ENCODE measurements around the gene PALLD.
"Not testable (repeated sequence)": the region's sequence is repeated elsewhere in the genome, so short reads cannot be mapped to it uniquely, and the experiment has no call there.

PALLD gene

DNA sequence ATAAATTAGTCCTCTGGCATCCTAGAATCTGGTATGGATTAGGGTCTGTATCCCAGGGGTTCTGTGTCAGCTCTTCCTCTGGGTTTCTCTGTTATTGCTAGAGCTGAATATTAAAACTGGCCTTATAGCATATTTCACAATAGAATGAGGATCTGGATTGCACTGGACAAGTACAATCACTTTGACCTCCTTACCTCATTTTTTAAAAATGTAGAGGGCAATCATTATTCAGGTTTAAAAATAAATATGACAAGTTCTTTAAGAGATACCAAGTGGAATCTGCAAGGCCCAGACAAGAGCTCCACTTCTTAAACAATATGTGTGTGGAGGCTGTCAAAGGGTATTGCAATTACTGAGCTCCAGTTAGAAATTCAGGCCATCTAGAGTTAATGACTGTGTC is 1.4 kb downstream of the PALLD start:
- no peak for DNase-seq (ENCODE audit: low read depth)

DNA sequence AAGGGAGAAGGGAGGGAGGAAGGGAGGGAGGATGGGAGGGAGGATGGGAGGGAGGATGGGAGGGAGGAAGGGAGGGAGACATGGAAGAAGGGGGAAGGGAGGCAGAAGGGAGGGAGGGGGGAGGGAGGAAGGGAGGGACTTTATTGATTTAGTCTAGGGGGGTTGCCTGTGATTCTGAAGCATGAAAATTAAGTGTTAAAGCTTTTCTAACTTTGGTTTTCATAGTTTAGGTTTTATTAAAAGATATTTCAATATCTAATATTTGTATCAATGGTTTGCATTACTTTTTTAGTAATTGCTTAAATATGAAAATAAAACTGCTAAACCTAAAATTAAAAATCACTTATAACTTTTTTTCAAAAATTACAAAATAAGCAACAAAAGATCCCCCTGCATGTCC is 2.4 kb downstream of the PALLD start:
- DNase-seq (ENCODE audit: low read depth) = no peak

DNA sequence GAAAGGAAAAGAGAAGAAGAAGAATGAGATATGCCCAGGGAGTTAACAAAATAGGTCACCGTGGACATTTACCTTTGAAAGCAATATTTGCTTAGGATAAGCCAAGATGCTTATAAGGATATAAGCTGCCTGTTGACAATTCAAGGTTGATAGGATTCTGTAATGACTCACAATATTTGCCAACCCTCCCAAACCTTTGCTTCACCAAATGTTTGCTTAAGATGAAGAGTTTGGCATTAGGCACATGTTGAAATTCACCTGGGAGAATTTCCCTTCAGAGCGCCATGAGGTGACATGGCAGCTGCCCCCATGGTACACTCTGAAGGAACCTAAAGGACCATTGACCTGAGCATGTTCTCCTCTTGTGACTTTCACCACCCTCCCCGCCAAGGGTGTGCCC is 4.6 kb downstream of the PALLD start:
- DNase-seq (ENCODE audit: low read depth) = no peak

- DNase-seq (ENCODE audit: low read depth) = no peak
Measured at GRCh38 chr4:168502861-168503260, 6.0 kb downstream of the PALLD start.

DNA sequence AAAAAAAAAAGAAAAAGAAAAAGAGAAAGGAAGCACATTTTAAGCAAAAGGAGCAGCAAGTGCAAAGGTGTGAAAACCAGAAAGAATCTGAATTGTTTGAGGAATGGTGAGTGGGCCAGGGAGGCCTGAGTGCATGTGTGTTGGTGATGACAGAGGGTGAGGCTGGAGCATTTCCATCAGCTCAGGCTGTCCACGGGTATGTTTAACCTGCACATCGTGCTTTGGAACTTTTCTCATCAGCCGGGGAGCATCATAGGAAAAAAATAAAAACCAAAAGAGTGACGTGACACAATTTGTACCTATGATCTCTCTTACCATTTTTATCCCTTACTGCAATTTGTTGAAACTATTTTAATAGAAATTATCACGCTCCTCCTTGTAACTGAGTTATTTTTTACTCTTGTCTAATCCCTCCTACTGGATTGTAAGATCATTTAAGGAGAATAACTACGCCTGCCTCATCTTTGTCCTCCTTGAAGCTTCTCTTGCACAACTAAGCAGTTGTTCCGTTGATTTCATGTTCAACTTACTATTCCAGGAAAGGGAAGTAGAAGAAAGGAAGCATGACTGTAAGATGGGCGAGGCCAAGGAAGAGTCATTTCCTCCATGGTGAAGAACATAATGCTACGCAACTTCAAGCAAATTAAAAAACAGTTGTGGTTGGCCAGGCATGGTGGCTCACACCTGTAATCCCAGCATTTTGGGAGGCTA is 7.0 kb downstream of the PALLD start:
- no peak for DNase-seq (ENCODE audit: low read depth)

- no peak for DNase-seq (ENCODE audit: low read depth)
Measured at GRCh38 chr4:168504526-168504925, 7.7 kb downstream of the PALLD start.

GRCh38 chr4:168506014-168506413 is 9.2 kb downstream of the PALLD start:
- no peak for DNase-seq (ENCODE audit: low read depth)

DNA sequence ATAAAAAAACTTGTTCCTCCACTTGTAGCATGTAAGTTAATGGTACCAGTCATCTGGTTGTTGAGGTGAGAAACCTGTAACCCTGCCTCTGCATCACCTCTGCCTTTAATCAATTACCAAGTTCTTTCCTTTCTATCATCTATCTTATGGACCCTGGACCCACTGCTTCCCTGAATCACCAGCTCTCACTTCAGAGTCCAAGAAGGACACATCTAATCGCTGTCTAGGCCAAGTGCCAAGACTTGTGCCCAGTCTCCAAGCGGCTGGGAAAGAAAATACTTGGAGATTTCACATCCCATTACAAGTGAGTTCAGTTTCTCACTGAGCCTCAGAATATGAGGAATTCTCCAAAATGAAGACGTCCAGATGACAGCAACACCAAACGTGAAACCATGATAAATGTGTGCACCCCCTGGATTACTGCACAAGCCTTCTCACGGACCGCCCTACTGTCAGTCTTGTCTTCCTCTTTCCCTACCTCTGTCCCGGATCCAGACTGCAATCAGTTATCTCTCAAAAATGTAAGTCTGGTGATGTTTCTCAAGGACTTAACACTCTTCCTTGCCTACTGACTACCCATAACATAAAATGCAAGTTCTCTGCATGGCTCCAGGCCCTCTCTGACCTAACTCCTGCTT is 10.4 kb downstream of the PALLD start:
- DNase-seq (ENCODE audit: low read depth) = no peak

DNA sequence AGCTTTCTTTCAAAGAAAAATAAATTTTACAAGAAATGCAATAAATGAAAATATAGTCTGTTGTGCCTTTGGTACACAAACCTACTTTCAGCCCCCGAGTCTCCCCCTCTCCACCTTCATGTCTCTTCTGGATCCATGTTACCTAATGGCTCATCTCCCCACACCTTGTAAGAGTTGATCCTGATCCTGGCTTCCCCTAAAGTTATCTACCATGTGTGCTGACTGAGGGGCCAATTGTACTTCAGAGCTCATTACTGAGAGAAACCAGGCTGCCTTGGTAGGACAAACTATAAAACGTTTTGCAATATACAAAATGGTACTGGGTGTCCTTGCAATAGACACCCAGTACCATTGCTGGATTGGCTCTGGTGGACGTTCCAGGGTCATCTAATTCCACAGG is 11.8 kb downstream of the PALLD start:
- no peak for DNase-seq (ENCODE audit: low read depth)

DNA sequence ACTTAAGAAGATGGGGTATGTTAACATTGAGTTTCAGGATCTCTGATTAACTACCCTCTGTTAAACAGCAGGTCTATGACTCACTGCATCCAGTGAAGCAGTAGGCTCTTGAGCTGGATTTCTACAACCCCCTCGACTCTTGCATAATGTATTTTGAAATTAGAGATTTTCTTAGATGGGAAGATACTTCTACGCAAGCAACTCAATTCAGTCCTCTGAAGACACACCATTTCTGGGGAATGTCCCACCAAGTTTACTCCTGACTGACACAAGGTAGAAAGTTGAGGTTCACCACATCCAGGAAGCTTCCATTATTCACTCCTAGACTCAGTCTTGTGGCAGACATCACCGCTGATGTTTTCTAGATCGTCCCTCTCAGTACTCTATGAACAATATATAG is 12.9 kb downstream of the PALLD start:
- no peak for DNase-seq (ENCODE audit: low read depth)

DNA sequence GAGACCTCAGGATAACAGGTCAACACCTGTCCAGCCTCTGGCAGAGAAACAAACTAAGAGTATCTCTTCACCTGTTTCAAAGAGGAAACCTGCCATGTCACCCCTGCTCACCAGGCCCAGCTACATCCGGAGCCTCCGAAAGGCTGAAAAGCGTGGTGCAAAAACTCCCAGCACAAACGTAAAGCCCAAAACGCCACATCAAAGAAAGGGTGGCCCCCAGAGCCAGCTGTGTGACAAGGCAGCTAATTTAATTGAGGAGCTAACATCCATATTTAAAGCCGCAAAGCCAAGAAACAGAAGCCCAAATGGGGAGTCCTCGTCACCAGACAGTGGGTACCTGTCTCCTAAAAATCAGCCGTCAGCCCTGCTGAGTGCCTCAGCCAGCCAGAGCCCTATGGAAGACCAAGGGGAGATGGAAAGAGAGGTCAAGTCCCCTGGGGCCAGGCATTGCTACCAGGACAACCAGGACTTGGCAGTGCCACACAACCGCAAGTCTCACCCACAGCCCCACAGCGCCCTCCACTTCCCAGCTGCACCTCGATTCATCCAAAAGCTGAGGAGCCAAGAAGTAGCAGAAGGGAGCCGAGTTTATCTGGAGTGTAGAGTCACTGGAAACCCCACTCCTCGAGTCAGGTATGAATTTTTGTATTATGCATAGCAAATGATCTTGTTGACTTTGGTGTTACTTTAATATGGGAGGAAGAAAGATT is 15.1 kb downstream of the PALLD start:
- DNase-seq (ENCODE audit: low read depth) = peak; percentile 31

DNA sequence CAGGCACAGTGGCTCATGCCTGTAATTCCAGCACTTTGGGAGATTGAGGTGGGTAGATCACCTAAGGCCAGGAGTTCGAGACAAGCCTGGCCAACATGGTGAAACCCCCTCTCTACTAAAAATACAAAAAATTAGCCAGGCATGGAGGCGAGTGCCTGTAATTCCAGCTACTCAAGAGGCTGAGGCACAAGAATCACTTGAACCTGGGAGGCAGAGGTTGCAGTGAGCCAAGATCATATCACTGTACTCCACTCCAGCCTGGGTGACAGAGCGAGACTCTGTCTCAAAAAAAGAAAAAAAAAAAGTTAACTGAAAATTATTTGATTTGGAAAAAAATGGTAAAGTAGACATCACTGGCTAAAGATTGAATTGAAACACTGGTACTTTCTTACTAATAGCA is 17.0 kb downstream of the PALLD start:
- DNase-seq (ENCODE audit: low read depth) = not testable (repeated sequence)

DNA sequence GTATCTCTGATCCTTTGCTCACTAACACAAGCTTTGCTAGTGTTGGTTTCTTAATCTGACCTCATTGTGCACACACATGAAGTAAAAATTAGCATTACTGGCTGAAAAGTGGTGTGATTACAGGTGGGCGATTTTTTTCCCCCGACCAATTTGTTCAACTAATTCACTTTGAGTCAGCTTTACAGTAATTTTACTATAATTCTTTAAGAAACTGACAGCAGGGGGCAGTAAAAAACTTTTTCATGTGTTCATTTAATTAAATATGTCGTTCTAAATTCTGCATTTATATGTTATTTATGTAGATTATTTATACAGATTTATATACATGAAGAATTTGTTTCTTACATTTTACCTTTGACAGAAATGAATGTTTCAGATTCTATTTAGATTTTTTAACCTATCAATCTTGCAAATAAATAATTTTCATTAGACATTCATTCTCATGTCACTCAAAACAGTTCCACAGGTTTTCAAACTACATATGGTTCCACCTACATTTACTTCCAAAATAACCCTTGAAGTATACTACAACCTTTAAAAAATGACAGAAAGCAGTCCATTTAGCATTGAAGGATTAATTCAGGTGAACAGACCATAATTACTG is 17.5 kb downstream of the PALLD start:
- DNase-seq (ENCODE audit: low read depth) = no peak

- DNase-seq (ENCODE audit: low read depth) = no peak
Measured at GRCh38 chr4:168515222-168516011, 18.6 kb downstream of the PALLD start.

DNA sequence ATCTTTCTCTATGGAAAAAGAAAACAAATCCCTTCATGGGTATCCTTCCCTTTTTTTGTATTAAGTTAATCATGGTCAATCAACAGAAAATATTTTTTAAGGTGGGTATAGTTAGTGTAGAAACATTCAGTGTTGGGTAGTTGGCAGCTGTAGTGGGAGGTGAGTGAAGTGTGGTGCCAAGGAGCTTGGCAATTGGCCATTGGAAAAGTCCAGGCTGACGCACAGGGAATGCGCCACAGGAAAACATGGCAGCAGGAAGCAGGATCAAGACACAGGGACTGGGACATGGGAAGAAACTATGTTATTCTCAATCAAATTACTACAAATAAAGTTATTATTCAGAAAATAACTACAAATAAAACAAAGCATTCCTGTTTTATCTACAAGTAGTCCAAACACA is 20.0 kb downstream of the PALLD start:
- DNase-seq (ENCODE audit: low read depth) = no peak

GRCh38 chr4:168519576-168519975 is 22.7 kb downstream of the PALLD start:
- no peak for DNase-seq (ENCODE audit: low read depth)

GRCh38 chr4:168521721-168522120 is 24.9 kb downstream of the PALLD start:
- no peak for DNase-seq (ENCODE audit: low read depth)

GRCh38 chr4:168522356-168522755 is 25.5 kb downstream of the PALLD start:
- DNase-seq (ENCODE audit: low read depth) = no peak

- no peak for DNase-seq (ENCODE audit: low read depth)
Measured at GRCh38 chr4:168522829-168523489, 26.1 kb downstream of the PALLD start.

DNA sequence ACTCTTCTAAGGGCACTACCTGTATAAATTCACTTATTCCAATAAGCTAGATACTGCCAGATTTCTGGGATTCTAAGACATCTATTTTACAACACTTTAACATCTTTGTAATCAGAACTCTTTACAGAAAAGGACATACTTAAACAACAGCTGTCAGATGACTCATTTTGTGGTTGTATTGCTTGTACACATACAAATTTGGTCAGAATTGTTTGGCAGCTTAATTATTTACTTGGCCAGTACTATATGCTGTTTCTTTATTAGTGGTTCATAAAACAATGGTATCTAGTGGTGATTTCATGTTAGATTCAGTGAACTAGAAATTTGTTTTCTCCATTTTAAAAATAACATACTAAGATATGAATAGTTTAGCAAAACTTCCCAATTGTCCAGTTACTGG is 27.2 kb downstream of the PALLD start:
- DNase-seq (ENCODE audit: low read depth) = no peak

GRCh38 chr4:168524897-168525296 is 28.0 kb downstream of the PALLD start:
- no peak for DNase-seq (ENCODE audit: low read depth)

DNA sequence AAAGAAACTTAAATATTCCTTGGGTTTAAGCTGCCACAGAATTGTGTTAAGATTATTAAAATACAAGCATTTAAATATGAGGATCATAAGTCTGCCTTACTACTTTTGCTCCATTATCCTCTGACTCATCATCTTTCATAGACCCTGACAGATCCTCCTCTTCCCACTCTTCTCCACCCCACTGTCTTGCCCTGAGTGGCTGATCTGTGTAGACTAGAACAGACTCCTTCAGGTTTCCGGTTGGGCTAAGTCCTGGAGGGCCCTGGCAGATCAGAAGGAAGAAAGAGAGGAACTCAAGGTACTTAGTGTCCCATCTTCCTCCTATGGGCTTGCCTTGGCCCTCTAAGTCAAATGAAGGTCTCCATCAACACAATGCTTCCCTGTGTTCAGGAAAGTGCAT is 30.7 kb downstream of the PALLD start:
- DNase-seq (ENCODE audit: low read depth) = no peak

Data from stimulated activated CD8-positive, alpha-beta memory T cell treated with anti-CD3 and anti-CD28 coated beads, Interleukin-4, amount 100 ng/mL, for 24 hours (primary cell).